Myocyte (in vitro differentiated cells): Measurements from ENCODE around the gene TTC8. TPM values are rescaled to one million over a fixed set of nuclear protein-coding genes. Genes with fewer than 3 reads are reported as not detected.

Experiments used
- total RNA-seq: library from RNA; depleted of rRNA; stranded (reverse); fragments of >200 nt; gene quantifications from 2 replicates; pipeline ENCODE4 v1.2.3, GENCODE V29; 2014

Gene TTC8
- total RNA-seq, 1 donor from 2014 or later: 20.7 TPM

Other genes with a start within 250 kb of the TTC8 start
- 0.10 TPM in 1 of 2 replicates, not detected in the other for gene EML5, start 31.7 kb upstream of the TTC8 start, total RNA-seq